Measurements from ENCODE around the gene VWA8.
"Not testable (repeated sequence)": the region's sequence is repeated elsewhere in the genome, so short reads cannot be mapped to it uniquely, and the experiment has no call there.

Gene VWA8

DNA sequence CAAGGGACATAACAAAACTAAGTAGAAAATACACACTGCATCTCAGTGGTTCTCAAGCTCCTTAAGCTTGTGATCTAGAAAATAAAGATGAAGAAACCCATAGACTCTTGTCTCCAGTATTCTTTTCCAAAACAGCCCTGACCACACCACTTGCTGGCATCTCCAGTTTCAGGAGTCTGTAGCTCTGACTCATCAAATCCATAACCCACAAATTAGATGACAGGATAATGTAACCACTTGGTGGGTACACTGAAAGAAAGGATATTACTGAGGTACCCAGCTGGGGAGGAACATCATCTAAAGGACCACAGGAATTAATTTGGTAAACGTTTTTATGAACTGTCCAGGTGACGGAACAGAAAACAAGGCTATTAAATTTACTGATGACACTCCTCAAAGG lies 214.7 kb downstream of the VWA8 start:
- Histone ChIP-seq H3K4me1 (ENCODE audit: control insufficient read depth in 1 of 2, insufficient read depth in 2 of 2, low read length in 2 of 2) (no peaks in the 10 kb centered on the region), H3K9ac (ENCODE audit: low read depth in 1 of 2, low read length in 2 of 2) (no peak overlapping the region), H3K27ac (ENCODE audit: low read depth, low read length) (no peak overlapping the region), H3K36me3 (ENCODE audit: control insufficient read depth in 1 of 2, insufficient read depth in 2 of 2, low read length in 2 of 2) (peaks cover 2 to 4% of the 10 kb centered on the region in 2 donors), H3K27me3 (ENCODE audit: control insufficient read depth in 1 of 2, insufficient read depth in 2 of 2, low read length in 2 of 2) (no peaks in the 10 kb centered on the region), H3K4me3 (ENCODE audit: low read depth in 1 of 2, low read length in 2 of 2) (no peak overlapping the region), H3K9me3 (ENCODE audit: control insufficient read depth in 1 of 2, low read length in 2 of 2) (no peaks in the 10 kb centered on the region)

DNA sequence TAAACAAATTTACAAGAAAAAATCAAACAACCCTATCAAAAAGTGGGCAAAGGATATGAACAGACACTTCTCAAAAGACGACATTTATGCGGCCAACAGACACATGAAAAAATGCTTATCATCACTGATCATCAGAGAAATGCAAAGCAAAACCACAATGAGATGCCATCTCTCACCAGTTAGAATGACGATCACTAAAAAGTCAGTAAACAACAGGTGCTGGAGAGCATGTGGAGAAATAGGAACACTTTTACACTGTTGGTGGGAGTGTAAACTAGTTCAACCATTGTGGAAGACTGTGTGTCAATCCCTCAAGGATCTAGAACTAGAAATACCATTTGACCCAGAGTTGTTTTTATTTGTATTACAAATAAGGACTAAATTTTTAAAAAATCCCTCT lies 215.4 kb downstream of the VWA8 start:
- not testable (repeated sequence) for H3K4me3 ChIP-seq (ENCODE audit: low read depth in 1 of 2, low read length in 2 of 2); H3K27ac ChIP-seq (ENCODE audit: low read depth, low read length); H3K9me3 ChIP-seq (ENCODE audit: control insufficient read depth in 1 of 2, low read length in 2 of 2); H3K27me3 ChIP-seq (ENCODE audit: control insufficient read depth in 1 of 2, insufficient read depth in 2 of 2, low read length in 2 of 2); H3K36me3 ChIP-seq (ENCODE audit: control insufficient read depth in 1 of 2, insufficient read depth in 2 of 2, low read length in 2 of 2); H3K4me1 ChIP-seq (ENCODE audit: control insufficient read depth in 1 of 2, insufficient read depth in 2 of 2, low read length in 2 of 2); H3K9ac ChIP-seq (ENCODE audit: low read depth in 1 of 2, low read length in 2 of 2)

DNA sequence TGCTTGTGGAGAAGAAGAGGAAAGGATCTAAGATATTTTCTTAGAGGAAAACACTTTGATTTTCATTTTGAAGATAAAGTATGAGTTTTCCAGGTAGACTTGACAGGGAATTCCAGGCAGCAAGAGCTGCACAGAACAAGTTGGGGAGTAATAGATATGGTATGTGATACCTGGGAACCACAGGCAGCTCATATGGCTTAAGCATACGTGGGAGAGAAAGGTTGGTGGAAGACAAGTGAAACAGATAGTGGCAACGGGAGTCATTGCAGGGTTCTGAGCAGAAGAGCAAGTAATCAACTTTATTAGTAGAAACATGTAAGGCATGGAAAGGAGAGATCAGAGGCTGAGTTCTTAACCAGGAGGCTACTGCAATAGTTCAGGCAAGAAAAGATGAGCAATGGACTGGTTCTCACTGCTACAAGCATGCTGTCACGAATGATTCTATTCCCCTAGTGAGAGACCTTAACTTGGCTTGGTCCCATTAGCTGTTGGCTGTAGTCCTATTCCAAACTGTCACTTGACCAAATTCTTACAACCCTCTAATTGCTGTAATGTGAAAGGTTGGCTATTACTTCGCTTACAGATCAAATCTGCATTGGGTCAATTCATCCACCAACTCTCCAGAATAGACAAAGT lies 217.9 kb downstream of the VWA8 start:
- Histone ChIP-seq H3K4me1 (ENCODE audit: control insufficient read depth in 1 of 2, insufficient read depth in 2 of 2, low read length in 2 of 2) (no peaks in the 10 kb centered on the region), H3K9me3 (ENCODE audit: control insufficient read depth in 1 of 2, low read length in 2 of 2) (no peaks in the 10 kb centered on the region), H3K4me3 (ENCODE audit: low read depth in 1 of 2, low read length in 2 of 2) (no peak overlapping the region), H3K27ac (ENCODE audit: low read depth, low read length) (no peak overlapping the region), H3K27me3 (ENCODE audit: control insufficient read depth in 1 of 2, insufficient read depth in 2 of 2, low read length in 2 of 2) (no peaks in the 10 kb centered on the region), H3K36me3 (ENCODE audit: control insufficient read depth in 1 of 2, insufficient read depth in 2 of 2, low read length in 2 of 2) (peaks cover 4 to 5% of the 10 kb centered on the region in 2 donors), H3K9ac (ENCODE audit: low read depth in 1 of 2, low read length in 2 of 2) (no peak overlapping the region)

DNA sequence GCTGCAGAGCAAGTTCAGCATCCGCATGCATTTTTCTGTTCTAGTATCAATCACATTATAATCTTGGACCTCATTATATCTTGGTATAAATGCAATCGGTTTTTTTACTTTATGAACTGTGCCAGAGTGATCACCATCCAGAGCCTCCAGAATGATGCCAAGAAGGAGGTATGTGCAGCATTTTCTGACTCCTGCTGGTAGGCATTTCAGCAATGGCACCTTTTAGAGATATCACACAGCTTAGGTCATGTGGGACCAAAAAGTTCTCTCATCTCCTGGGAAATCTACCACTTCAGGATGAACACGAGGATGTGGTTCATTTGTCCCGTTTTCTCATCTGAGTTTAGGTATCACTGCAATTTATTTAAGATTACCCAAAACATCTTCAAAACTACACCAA lies 220.4 kb downstream of the VWA8 start:
- Histone ChIP-seq H3K9me3 (ENCODE audit: control insufficient read depth in 1 of 2, low read length in 2 of 2) (no peaks in the 10 kb centered on the region), H3K4me1 (ENCODE audit: control insufficient read depth in 1 of 2, insufficient read depth in 2 of 2, low read length in 2 of 2) (no peaks in the 10 kb centered on the region), H3K36me3 (ENCODE audit: control insufficient read depth in 1 of 2, insufficient read depth in 2 of 2, low read length in 2 of 2) (peaks cover 4 to 5% of the 10 kb centered on the region in 2 donors), H3K27ac (ENCODE audit: low read depth, low read length) (no peak overlapping the region), H3K4me3 (ENCODE audit: low read depth in 1 of 2, low read length in 2 of 2) (no peak overlapping the region), H3K27me3 (ENCODE audit: control insufficient read depth in 1 of 2, insufficient read depth in 2 of 2, low read length in 2 of 2) (no peaks in the 10 kb centered on the region), H3K9ac (ENCODE audit: low read depth in 1 of 2, low read length in 2 of 2) (no peak overlapping the region)

DNA sequence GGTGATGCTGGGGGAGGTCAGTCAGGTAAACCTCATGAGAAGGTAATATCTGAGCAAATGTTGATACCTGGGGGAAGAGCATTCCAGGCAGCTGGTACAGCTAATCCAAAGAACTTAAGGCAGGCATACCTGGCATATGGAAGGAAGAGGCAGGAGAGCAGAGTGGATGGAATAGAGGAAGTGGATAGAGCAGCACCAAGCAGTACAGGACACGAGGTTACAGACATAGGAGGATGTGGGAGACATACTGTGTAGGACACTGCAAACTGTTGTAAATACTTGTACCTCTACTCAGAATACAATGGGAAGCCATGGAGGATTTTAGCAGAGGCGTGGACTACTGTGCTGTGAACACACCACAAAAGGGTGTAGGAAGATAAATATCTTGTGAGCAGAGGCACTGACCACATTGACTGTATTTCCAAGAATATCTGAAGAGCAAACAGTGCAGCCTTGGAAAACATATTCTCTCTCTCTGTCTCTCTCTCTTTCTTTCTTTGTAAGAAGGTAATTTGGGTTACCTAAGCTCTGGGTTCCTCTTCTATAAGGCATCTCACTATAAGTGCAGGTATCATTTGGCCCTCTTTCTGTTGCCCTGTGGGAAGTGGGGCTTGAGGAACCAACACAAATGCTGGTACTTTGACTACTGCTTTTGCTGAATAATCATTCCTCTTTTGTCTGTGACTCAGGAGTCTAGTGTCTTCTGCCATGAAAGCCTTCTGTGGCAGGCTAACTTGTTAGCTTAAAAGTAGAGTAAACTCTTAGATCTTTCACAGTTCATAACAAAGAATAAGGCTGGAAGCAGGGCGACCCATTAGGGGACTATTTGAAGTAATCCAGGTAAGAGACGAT lies 238.0 kb downstream of the VWA8 start:
- H3K36me3 ChIP-seq (ENCODE audit: control insufficient read depth in 1 of 2, insufficient read depth in 2 of 2, low read length in 2 of 2): peaks cover 5 to 40% of the 10 kb centered on the region in 2 donors
- no peaks in the 10 kb centered on the region for H3K27me3 ChIP-seq (ENCODE audit: control insufficient read depth in 1 of 2, insufficient read depth in 2 of 2, low read length in 2 of 2)
- H3K9me3 ChIP-seq (ENCODE audit: control insufficient read depth in 1 of 2, low read length in 2 of 2): no peaks in the 10 kb centered on the region
- H3K27ac ChIP-seq (ENCODE audit: low read depth, low read length): no peak overlapping the region
- H3K9ac ChIP-seq (ENCODE audit: low read depth in 1 of 2, low read length in 2 of 2): no peak overlapping the region
- H3K4me3 ChIP-seq (ENCODE audit: low read depth in 1 of 2, low read length in 2 of 2): no peak overlapping the region
- H3K4me1 ChIP-seq (ENCODE audit: control insufficient read depth in 1 of 2, insufficient read depth in 2 of 2, low read length in 2 of 2): no peaks in the 10 kb centered on the region

DNA sequence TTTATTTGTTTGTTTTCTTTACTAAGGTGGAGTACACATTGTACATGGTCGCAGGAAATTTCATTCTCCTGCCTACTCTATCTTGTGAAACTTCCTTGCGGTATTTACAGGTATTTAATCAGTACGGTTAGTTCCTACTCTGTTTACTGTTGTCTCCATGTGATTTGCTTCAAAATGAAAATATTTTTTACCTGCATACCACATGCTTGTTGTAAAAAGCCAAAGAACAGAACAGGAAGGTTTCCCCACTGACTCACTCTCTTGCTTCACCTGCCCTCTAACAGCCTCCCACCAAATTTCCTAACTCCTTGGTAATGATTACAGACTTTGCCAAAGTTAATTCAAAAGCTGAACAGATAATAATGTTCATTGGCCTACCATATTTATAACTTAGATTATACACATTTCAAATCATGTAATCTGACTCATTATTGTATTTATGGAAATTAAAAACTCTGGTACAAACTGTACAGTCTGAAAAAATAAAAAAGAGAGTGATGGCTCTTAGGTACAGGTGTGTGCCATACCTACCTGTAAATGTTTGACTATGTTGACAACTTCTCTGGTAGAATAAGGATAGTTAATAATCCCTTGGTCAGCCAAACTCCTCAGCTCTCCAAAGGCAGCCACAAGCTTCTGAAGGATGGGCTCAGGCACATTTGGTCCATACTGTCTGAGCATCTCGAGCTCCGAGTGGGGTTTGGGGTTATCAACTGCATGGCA lies 239.9 kb downstream of the VWA8 start:
- no peak overlapping the region for H3K4me3 ChIP-seq (ENCODE audit: low read depth in 1 of 2, low read length in 2 of 2)
- H3K4me1 ChIP-seq (ENCODE audit: control insufficient read depth in 1 of 2, insufficient read depth in 2 of 2, low read length in 2 of 2): no peaks in the 10 kb centered on the region
- no peak overlapping the region for H3K27ac ChIP-seq (ENCODE audit: low read depth, low read length)
- peaks cover 8 to 40% of the 10 kb centered on the region in 2 donors for H3K36me3 ChIP-seq (ENCODE audit: control insufficient read depth in 1 of 2, insufficient read depth in 2 of 2, low read length in 2 of 2)
- H3K9ac ChIP-seq (ENCODE audit: low read depth in 1 of 2, low read length in 2 of 2): no peak overlapping the region
- no peaks in the 10 kb centered on the region for H3K9me3 ChIP-seq (ENCODE audit: control insufficient read depth in 1 of 2, low read length in 2 of 2)
- no peaks in the 10 kb centered on the region for H3K27me3 ChIP-seq (ENCODE audit: control insufficient read depth in 1 of 2, insufficient read depth in 2 of 2, low read length in 2 of 2)

DNA sequence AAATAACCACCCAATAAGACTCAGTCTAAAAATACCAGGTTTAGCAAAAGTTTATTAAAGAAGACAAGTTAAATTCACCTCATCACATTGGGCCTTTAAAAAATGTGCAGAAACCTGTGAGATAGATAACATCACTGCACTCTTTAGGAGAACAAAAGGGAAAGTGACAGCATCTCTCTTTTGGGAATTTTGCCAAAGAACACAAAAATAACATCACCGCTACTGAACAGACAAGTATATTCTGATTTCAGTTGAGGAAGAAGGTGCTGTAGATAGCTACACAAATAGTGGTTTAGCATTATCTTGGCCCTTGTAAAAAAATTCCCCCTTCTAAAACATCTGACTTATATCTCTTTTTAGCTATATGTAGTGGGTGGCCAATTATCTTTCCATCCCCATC lies 244.7 kb downstream of the VWA8 start:
- Histone ChIP-seq H3K4me1 (ENCODE audit: control insufficient read depth in 1 of 2, insufficient read depth in 2 of 2, low read length in 2 of 2) (no peaks in the 10 kb centered on the region), H3K36me3 (ENCODE audit: control insufficient read depth in 1 of 2, insufficient read depth in 2 of 2, low read length in 2 of 2) (peaks cover 4 to 20% of the 10 kb centered on the region in 2 donors), H3K27ac (ENCODE audit: low read depth, low read length) (no peak overlapping the region), H3K9ac (ENCODE audit: low read depth in 1 of 2, low read length in 2 of 2) (no peak overlapping the region), H3K4me3 (ENCODE audit: low read depth in 1 of 2, low read length in 2 of 2) (no peak overlapping the region), H3K9me3 (ENCODE audit: control insufficient read depth in 1 of 2, low read length in 2 of 2) (no peaks in the 10 kb centered on the region), H3K27me3 (ENCODE audit: control insufficient read depth in 1 of 2, insufficient read depth in 2 of 2, low read length in 2 of 2) (no peaks in the 10 kb centered on the region)

DNA sequence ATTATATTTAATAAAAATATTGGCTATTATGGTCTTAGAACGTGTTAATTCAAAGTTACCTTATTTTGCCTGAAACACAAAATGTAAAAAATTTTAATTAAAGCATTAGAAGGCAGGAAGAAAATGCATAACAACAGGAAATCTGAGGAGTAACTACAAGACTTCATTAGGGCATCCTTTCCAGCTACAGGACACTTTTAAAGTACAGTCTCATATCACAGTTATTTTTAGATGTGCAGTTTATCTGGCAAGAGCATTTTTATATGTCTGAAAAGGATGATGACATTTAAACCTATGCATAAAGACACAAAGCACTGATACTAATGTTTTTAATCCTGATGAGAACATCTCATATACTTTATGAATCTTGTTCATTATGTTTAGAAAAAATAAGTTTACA lies 247.5 kb downstream of the VWA8 start:
- H3K4me1 ChIP-seq (ENCODE audit: control insufficient read depth in 1 of 2, insufficient read depth in 2 of 2, low read length in 2 of 2): no peaks in the 10 kb centered on the region
- no peak overlapping the region for H3K4me3 ChIP-seq (ENCODE audit: low read depth in 1 of 2, low read length in 2 of 2)
- H3K27ac ChIP-seq (ENCODE audit: low read depth, low read length): no peak overlapping the region
- H3K36me3 ChIP-seq (ENCODE audit: control insufficient read depth in 1 of 2, insufficient read depth in 2 of 2, low read length in 2 of 2): peaks cover 0 to 4% of the 10 kb centered on the region in 2 donors
- H3K9ac ChIP-seq (ENCODE audit: low read depth in 1 of 2, low read length in 2 of 2): no peak overlapping the region
- no peaks in the 10 kb centered on the region for H3K27me3 ChIP-seq (ENCODE audit: control insufficient read depth in 1 of 2, insufficient read depth in 2 of 2, low read length in 2 of 2)
- H3K9me3 ChIP-seq (ENCODE audit: control insufficient read depth in 1 of 2, low read length in 2 of 2): no peaks in the 10 kb centered on the region

DNA sequence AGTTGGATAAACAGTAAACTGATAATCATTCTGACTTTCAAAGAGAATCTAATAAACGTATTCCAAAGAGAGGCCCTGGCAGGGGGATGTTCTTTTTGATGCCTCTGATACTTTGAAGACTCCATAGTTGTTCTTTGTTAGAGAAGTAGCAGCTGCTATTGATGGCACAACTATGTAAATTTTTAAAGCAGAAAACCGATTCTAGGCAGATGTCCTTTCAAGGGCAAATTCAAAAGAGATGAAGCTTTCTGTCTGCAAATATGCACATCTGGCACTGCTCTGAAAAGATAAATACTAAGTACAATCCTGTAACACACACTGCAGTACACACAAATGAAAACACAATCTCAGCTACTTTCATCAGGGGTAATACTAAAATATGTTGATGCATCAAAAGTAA lies 250.1 kb downstream of the VWA8 start:
- H3K4me3 ChIP-seq (ENCODE audit: low read depth in 1 of 2, low read length in 2 of 2): no peak overlapping the region
- no peaks in the 10 kb centered on the region for H3K36me3 ChIP-seq (ENCODE audit: control insufficient read depth in 1 of 2, insufficient read depth in 2 of 2, low read length in 2 of 2)
- H3K9me3 ChIP-seq (ENCODE audit: control insufficient read depth in 1 of 2, low read length in 2 of 2): no peaks in the 10 kb centered on the region
- no peaks in the 10 kb centered on the region for H3K27me3 ChIP-seq (ENCODE audit: control insufficient read depth in 1 of 2, insufficient read depth in 2 of 2, low read length in 2 of 2)
- no peak overlapping the region for H3K27ac ChIP-seq (ENCODE audit: low read depth, low read length)
- no peak overlapping the region for H3K9ac ChIP-seq (ENCODE audit: low read depth in 1 of 2, low read length in 2 of 2)
- no peaks in the 10 kb centered on the region for H3K4me1 ChIP-seq (ENCODE audit: control insufficient read depth in 1 of 2, insufficient read depth in 2 of 2, low read length in 2 of 2)

DNA sequence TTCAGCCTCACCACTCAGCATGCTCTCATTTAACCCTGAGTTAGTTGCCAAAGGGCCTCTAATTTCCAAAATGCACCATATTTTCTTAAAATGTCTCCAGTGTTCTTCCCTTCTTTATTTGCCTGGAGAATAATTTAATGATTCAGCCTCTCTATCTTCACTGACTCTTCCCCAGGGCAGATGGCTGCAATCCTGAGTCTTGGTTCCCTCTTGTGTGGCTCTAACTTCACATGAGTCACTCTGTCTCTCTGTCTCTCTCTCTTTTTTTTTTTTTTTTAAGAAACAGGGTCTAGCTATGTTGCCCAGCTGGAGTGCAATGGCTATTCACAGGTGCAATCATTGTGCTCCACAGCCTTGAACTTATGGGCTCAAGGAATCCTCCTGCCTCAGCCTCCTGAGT lies 251.4 kb downstream of the VWA8 start:
- no peak overlapping the region for H3K9ac ChIP-seq (ENCODE audit: low read depth in 1 of 2, low read length in 2 of 2)
- H3K27me3 ChIP-seq (ENCODE audit: control insufficient read depth in 1 of 2, insufficient read depth in 2 of 2, low read length in 2 of 2): no peaks in the 10 kb centered on the region
- H3K9me3 ChIP-seq (ENCODE audit: control insufficient read depth in 1 of 2, low read length in 2 of 2): no peaks in the 10 kb centered on the region
- H3K4me3 ChIP-seq (ENCODE audit: low read depth in 1 of 2, low read length in 2 of 2): no peak overlapping the region
- H3K27ac ChIP-seq (ENCODE audit: low read depth, low read length): no peak overlapping the region
- H3K36me3 ChIP-seq (ENCODE audit: control insufficient read depth in 1 of 2, insufficient read depth in 2 of 2, low read length in 2 of 2): no peaks in the 10 kb centered on the region
- no peaks in the 10 kb centered on the region for H3K4me1 ChIP-seq (ENCODE audit: control insufficient read depth in 1 of 2, insufficient read depth in 2 of 2, low read length in 2 of 2)

Measured in duodenal mucosa (tissue), 2 donors.